Motor neuron (in vitro differentiated cells): ENCODE data around the gene CBLB. TPM values are rescaled to one million over a fixed set of nuclear protein-coding genes. Genes with fewer than 3 reads are reported as not detected.
A peak's percentile ranks its signal among the peaks of the same experiment; 100 is the strongest.
"Not testable (repeated sequence)": the region's sequence is repeated elsewhere in the genome, so short reads cannot be mapped to it uniquely, and the experiment has no call there.

Experiments
- ATAC-seq, 8 experiments: fragments of 200-7000 bp; cut with Tn5 transposase; replicated peaks in 6 of 8; 2 replicates each; pipeline ENCODE4 v1.8.0; 2021; ENCODE audit warnings: mild to moderate bottlenecking in 8 of 8, moderate library complexity in 8 of 8
- H3K27ac ChIP-seq, 2 donors: fragments of 250-450 bp; sonication (Bioruptor Pico); 2 replicates each; pipeline ENCODE4 v1.9.0; 2021; ENCODE audit warnings: antibody characterized with exemption in 2 of 2, mild to moderate bottlenecking in 2 of 2, moderate library complexity in 1 of 2
- H3K4me1 ChIP-seq, 2 donors: fragments of 250-450 bp; sonication (Bioruptor Pico); replicated peaks in 1 of 2; 2 replicates each; pipeline ENCODE4 v1.6.1; 2021; ENCODE audit warnings: antibody characterized with exemption in 2 of 2, mild to moderate bottlenecking in 2 of 2, moderate library complexity in 1 of 2
- H3K4me3 ChIP-seq, 5 donors: fragments of 250-450 bp; sonication (Bioruptor Pico); 2 replicates each; pipeline ENCODE4 v1.9.0; 2021; ENCODE audit warnings: antibody characterized with exemption in 5 of 5, mild to moderate bottlenecking in 5 of 5, moderate library complexity in 4 of 5
- WGBS, 10 experiments: fragments of 450-650 bp; shearing (Covaris generic); methylation state at CpG; one replicate each; pipeline ENCODE4 v1.0.0; 2022; 5-methylcytosine and 5-hydroxymethylcytosine counted together
- in situ Hi-C, 9 experiments: fragments of 400-800 bp; cut with MboI; loops; one replicate each; pipeline ENCODE4 v1.15.0; 2021; ENCODE audit warnings: low sequenced_read_pairs in 9 of 9, low pct_unique_long_range_greater_than_20kb in 2 of 9; ENCODE audit not compliant: unreplicated experiment in 9 of 9
- total RNA-seq, 8 experiments: library from RNA; unstranded; fragments of 300-600 nt; gene quantifications; 2 replicates each; pipeline versions ENCODE4 v1.2.3 to v1.2.4, GENCODE V29; 2022

CBLB gene
- total RNA-seq, 8 experiments from 2014 or later: 20.0 to 53.6 (median 28.4) TPM

- peak in 2 of 8 experiments; percentile 7 to 23 for ATAC-seq
- WGBS, 10 experiments: 75 to 100% (median 95%) methylated on average over 1 to 3 of the region's 3 CpGs
- in situ Hi-C loops: no loop called here
- Histone ChIP-seq H3K27ac (no peak overlapping the region), H3K4me1 (peaks cover 2 to 7% of the 10 kb centered on the region in 2 donors), H3K4me3 (no peak overlapping the region)
Measured at GRCh38 chr3:105822171-105823123, 46.4 kb downstream of the CBLB start.

GRCh38 chr3:105821433-105821832, 47.4 kb downstream of the CBLB start:
- 61 to 100% (median 93%) methylated on average over 1 to 2 of the region's 2 CpGs; no CpG with 5 or more reads in 1 of the 10 experiments for WGBS, 10 experiments
- Histone ChIP-seq H3K27ac (no peak overlapping the region), H3K4me1 (peaks cover 2 to 7% of the 10 kb centered on the region in 2 donors), H3K4me3 (no peak overlapping the region)
- in situ Hi-C loops: no loop called here
- ATAC-seq: no peak

- no peaks in the 10 kb centered on the region for H3K4me1 ChIP-seq
- peak in 3 of 8 experiments; percentile 64 to 74 (median 66) for ATAC-seq
- H3K4me3 ChIP-seq: no peak overlapping the region
- 0 to 100% (median 88%) methylated on average over 2 of the region's 2 CpGs for WGBS, 10 experiments
- in situ Hi-C loops: no loop called here
- H3K27ac ChIP-seq: no peak overlapping the region
Measured at GRCh38 chr3:105816833-105817232, 52.0 kb downstream of the CBLB start.

GRCh38 chr3:105815331-105815730, 53.5 kb downstream of the CBLB start:
- H3K27ac ChIP-seq, H3K4me3 ChIP-seq, in situ Hi-C loops, ATAC-seq, H3K4me1 ChIP-seq: not testable (repeated sequence)
- 73 to 100% (median 93%) methylated on average over 1 to 3 of the region's 3 CpGs; no CpG with 5 or more reads in 3 of the 10 experiments for WGBS, 10 experiments

- no peak overlapping the region for H3K27ac ChIP-seq
- ATAC-seq: no peak
- no peaks in the 10 kb centered on the region for H3K4me1 ChIP-seq
- 43 to 100% (median 100%) methylated on average over 1 of the region's 1 CpG; no CpG with 5 or more reads in 2 of the 10 experiments for WGBS, 10 experiments
- in situ Hi-C loops: no loop called here
- no peak overlapping the region for H3K4me3 ChIP-seq
Measured at GRCh38 chr3:105813710-105814109, 55.1 kb downstream of the CBLB start.

GRCh38 chr3:105812194-105812586, 56.6 kb downstream of the CBLB start:
- ATAC-seq: peak in 1 of 8 experiments; percentile 79
- Histone ChIP-seq H3K4me3 (no peak overlapping the region), H3K27ac (no peak overlapping the region), H3K4me1 (no peaks in the 10 kb centered on the region)
- in situ Hi-C loops: no loop called here
- 44 to 100% (median 90%) methylated on average over 1 of the region's 1 CpG; no CpG with 5 or more reads in 1 of the 10 experiments for WGBS, 10 experiments

- no peak for ATAC-seq
- in situ Hi-C loops: no loop called here
- Histone ChIP-seq H3K4me3 (no peak overlapping the region), H3K27ac (no peak overlapping the region), H3K4me1 (no peaks in the 10 kb centered on the region)
- 77 to 100% (median 93%) methylated on average over 2 to 8 of the region's 10 CpGs; no CpG with 5 or more reads in 1 of the 10 experiments for WGBS, 10 experiments
Measured at GRCh38 chr3:105811518-105812193, 57.2 kb downstream of the CBLB start.

GRCh38 chr3:105809208-105809888, 59.5 kb downstream of the CBLB start:
- Histone ChIP-seq H3K4me1 (no peaks in the 10 kb centered on the region), H3K4me3 (no peak overlapping the region), H3K27ac (no peak overlapping the region)
- 29 to 100% (median 61%) methylated on average over 1 to 2 of the region's 2 CpGs for WGBS, 10 experiments
- ATAC-seq: peak in 1 of 8 experiments; percentile 73
- in situ Hi-C loops: no loop called here

- WGBS, 10 experiments: 80 to 100% (median 100%) methylated on average over 1 to 3 of the region's 3 CpGs; no CpG with 5 or more reads in 1 of the 10 experiments
- Histone ChIP-seq H3K27ac (no peak overlapping the region), H3K4me1 (peaks cover 0 to 5% of the 10 kb centered on the region in 2 donors), H3K4me3 (no peak overlapping the region)
- no peak for ATAC-seq
- in situ Hi-C loops: no loop called here
Measured at GRCh38 chr3:105807701-105808100, 61.1 kb downstream of the CBLB start.

GRCh38 chr3:105807146-105807545, 61.7 kb downstream of the CBLB start:
- 86 to 100% (median 96%) methylated on average over 1 to 4 of the region's 4 CpGs; no CpG with 5 or more reads in 4 of the 10 experiments for WGBS, 10 experiments
- H3K27ac ChIP-seq: no peak overlapping the region
- no peak overlapping the region for H3K4me3 ChIP-seq
- no peak for ATAC-seq
- in situ Hi-C loops: no loop called here
- H3K4me1 ChIP-seq: peaks cover 0 to 5% of the 10 kb centered on the region in 2 donors

GRCh38 chr3:105806359-105806758, 62.5 kb downstream of the CBLB start:
- no peak overlapping the region for H3K27ac ChIP-seq
- no peak overlapping the region for H3K4me3 ChIP-seq
- ATAC-seq: no peak
- peaks cover 0 to 5% of the 10 kb centered on the region in 2 donors for H3K4me1 ChIP-seq
- in situ Hi-C loops: no loop called here

GRCh38 chr3:105805404-105805803, 63.4 kb downstream of the CBLB start:
- no peak overlapping the region for H3K4me3 ChIP-seq
- no peak overlapping the region for H3K27ac ChIP-seq
- in situ Hi-C loops: no loop called here
- 14 to 100% (median 72%) methylated on average over 1 to 7 of the region's 7 CpGs for WGBS, 10 experiments
- peak in 3 of 8 experiments; percentile 9 to 82 (median 78) for ATAC-seq
- peaks cover 0 to 5% of the 10 kb centered on the region in 2 donors for H3K4me1 ChIP-seq
